Activated naive CD4-positive, alpha-beta T cell treated with anti-CD3 and anti-CD28 coated beads, Interleukin-2, amount 50 U/mL, for 16 hours (primary cell): Measurements from ENCODE around the gene ARID3C.

ENCODE experiments used
- DNase-seq: peaks from one replicate; pipeline ENCODE4 v3.0.0-alpha.2; 2020

The ARID3C gene

GRCh38 chr9:34625186-34625486 is 3.7 kb downstream of the ARID3C start:
- no peak for DNase-seq

GRCh38 chr9:34624475-34625185 is 4.2 kb downstream of the ARID3C start:
- DNase-seq: no peak

- peak; percentile 23 for DNase-seq
These were observed 5.3 kb downstream of the ARID3C start for GRCh38 chr9:34623374-34624235.

GRCh38 chr9:34620061-34620994 is 8.5 kb downstream of the ARID3C start, which contains the start of gene DCTN3:
Gene DCTN3 (minus strand): TSS chr9:34620495. CDS start chr9:34620464, 31 bp downstream.
- peak; percentile 91 for DNase-seq

- no peak for DNase-seq
These were observed 13.7 kb downstream of the ARID3C start for GRCh38 chr9:34615132-34615531.

GRCh38 chr9:34612788-34613390 is 16.0 kb downstream of the ARID3C start:
- DNase-seq: peak; percentile 66

- peak; percentile 85 for DNase-seq
These were observed 16.8 kb downstream of the ARID3C start, which contains the start of gene RPP25L for GRCh38 chr9:34611811-34612787. Gene RPP25L (minus strand): TSS chr9:34612097. CDS start chr9:34611296, 801 bp downstream.

GRCh38 chr9:34611251-34611810 is 17.5 kb downstream of the ARID3C start:
- DNase-seq: no peak

GRCh38 chr9:34610434-34611206 is 18.2 kb downstream of the ARID3C start:
- DNase-seq: no peak

- DNase-seq: no peak
These were observed 21.5 kb downstream of the ARID3C start for GRCh38 chr9:34607331-34607730.

- DNase-seq: no peak
These were observed 22.0 kb downstream of the ARID3C start for GRCh38 chr9:34606905-34607304.

- no peak for DNase-seq
These were observed 22.7 kb downstream of the ARID3C start for GRCh38 chr9:34606190-34606589.

- peak; percentile 82 for DNase-seq
These were observed 25.1 kb downstream of the ARID3C start for GRCh38 chr9:34603610-34604231.

GRCh38 chr9:34601937-34602573 is 26.8 kb downstream of the ARID3C start:
- no peak for DNase-seq

GRCh38 chr9:34600908-34601307 is 28.0 kb downstream of the ARID3C start:
- DNase-seq: no peak

GRCh38 chr9:34599546-34599945 is 29.3 kb downstream of the ARID3C start:
- no peak for DNase-seq

- DNase-seq: no peak
These were observed 34.7 kb downstream of the ARID3C start for GRCh38 chr9:34594177-34594576.

- no peak for DNase-seq
These were observed 35.8 kb downstream of the ARID3C start for GRCh38 chr9:34592895-34593601.
